Measurements from ENCODE around the gene PADI1. TPM values are rescaled to one million over a fixed set of nuclear protein-coding genes. Genes with fewer than 3 reads are reported as not detected.

Gene PADI1
- polyA plus RNA-seq, 1 of the 3 experiments (the other 2 are of a cell fraction) = 0.26 TPM

DNA sequence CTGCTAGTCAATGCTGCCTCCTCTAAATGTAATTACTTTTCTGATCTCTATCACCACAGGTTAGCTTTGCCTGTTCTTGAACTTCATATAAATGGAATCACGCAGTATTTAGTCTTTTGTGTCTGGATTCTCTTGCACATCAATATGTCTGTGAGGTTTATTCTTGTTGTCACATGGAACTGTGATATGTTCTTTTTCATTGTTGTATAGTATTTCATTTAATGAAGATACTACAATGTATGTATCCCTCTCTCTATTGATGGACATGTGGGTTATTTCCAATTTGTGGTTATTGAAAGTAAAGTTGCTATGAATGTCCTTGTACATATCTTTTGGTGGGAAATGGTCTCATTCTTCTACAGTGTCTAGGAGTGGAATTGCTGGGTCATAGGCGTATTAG, 16.7 kb upstream of the PADI1 start (continued):
- TF ChIP-seq EZH2phosphoT487 (IDR thresholded peaks at IDR 0.05; ENCODE audit: borderline replicate concordance, low read depth) (no peak), USF1 (IDR thresholded peaks at IDR 0.05; ENCODE audit: borderline replicate concordance, low read depth) (no peak), RAD21 (IDR thresholded peaks at IDR 0.05; ENCODE audit: low read length) (no peak), GATA2 (CRISPR knock-in tag; IDR thresholded peaks at IDR 0.05) (no peak)

DNA sequence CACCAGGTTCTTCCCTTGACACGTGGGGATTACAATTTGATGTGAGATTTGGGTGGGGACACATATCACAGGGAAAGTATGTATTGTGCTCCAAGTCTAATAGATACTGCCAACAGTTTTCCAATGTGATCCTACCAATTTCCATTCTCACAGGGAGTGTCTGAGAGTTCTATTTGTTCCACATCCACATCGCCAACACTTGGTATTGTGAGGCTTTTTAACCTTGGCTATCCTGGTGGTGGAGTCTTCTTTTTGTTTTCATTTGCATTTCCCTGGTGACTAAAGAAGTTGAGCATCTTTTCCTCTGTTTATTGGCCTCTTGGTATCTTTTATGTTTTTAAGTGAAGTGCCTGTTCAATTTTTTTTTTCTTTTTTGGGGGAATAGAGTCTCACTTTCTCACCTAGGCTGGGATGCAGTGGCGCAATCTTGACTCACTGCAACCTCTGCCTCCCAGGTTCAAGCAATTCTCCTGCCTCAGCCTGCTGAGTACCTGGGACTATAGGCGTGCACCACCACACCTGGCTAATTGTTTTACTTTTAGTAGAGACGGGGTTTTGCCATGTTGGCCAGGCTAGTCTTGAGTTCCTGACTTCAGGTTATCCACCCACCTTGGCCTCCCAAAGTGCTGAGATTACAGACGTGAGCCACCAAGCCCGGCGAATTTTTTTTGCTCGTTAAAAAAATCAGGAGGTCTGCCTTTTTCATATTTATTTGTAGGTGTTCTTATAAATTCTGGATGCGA, 15.9 kb upstream of the PADI1 start:
- H3K4me3 ChIP-seq (ENCODE audit: low read depth in 2 of 2, low read length in 1 of 2) = no peak overlapping the region
- peaks cover 10 to 14% of the 10 kb centered on the region in 2 experiments; a peak in 3 of 4 replicates for H3K4me1 ChIP-seq (ENCODE audit: control insufficient read depth in 1 of 2, insufficient read depth in 2 of 2, low read depth in 1 of 2, low read length in 1 of 2)
- no peaks in the 10 kb centered on the region for H3F3A ChIP-seq (replicated peaks; ENCODE audit: insufficient read depth)
- DNase-seq = no peak
- H3K27me3 ChIP-seq (ENCODE audit: insufficient read depth) = no peaks in the 10 kb centered on the region
- TF ChIP-seq USF1 (IDR thresholded peaks at IDR 0.05; ENCODE audit: borderline replicate concordance, low read depth) (no peak), FOSL2 (IDR thresholded peaks at IDR 0.05; ENCODE audit: borderline replicate concordance, low read depth) (no peak)
- no peaks in the 10 kb centered on the region for H3K9me3 ChIP-seq
- no peaks in the 10 kb centered on the region for H3K9me2 ChIP-seq
- ChIA-PET POLR2A (no interaction called here), CTCF (interaction anchor here (0.8 kb wide), 1 partner anchor 26 kb away, joined by 3 read pairs; no protein-coding TSS in a partner anchor)
- no peaks in the 10 kb centered on the region for H3K79me2 ChIP-seq (ENCODE audit: insufficient read depth)
- peak overlapping the region; percentile 41; the same call in 1 of the 2 replicates for H3K9ac ChIP-seq
- H3K36me3 ChIP-seq (replicated peaks in 1 of 2; ENCODE audit: control insufficient read depth in 1 of 2, insufficient read depth in 2 of 2, low read length in 1 of 2) = no peaks in the 10 kb centered on the region
- 88% methylated on average over 10 of the region's 10 CpGs for WGBS (ENCODE audit: low lambda C conversion rate)
- H2AFZ ChIP-seq (ENCODE audit: low read depth) = peak overlapping the region; percentile 81
- no peaks in the 10 kb centered on the region for H4K20me1 ChIP-seq (ENCODE audit: insufficient read depth)
- peak overlapping the region; percentile 77 to 81; a peak in 3 of 4 replicates for H3K27ac ChIP-seq (ENCODE audit: low read depth in 2 of 2, low read length in 1 of 2)
- H3K4me2 ChIP-seq = peak overlapping the region; percentile 55; the same call in 1 of the 2 replicates

- H3K36me3 ChIP-seq (replicated peaks in 1 of 2; ENCODE audit: control insufficient read depth in 1 of 2, insufficient read depth in 2 of 2, low read length in 1 of 2) = no peaks in the 10 kb centered on the region
- H3K9ac ChIP-seq = peak overlapping the region; percentile 41; the same call in 1 of the 2 replicates
- H3K4me2 ChIP-seq = peak overlapping the region; percentile 55; the same call in 1 of the 2 replicates
- no peaks in the 10 kb centered on the region for H3K9me2 ChIP-seq
- H3K27ac ChIP-seq (ENCODE audit: low read depth in 2 of 2, low read length in 1 of 2) = peak overlapping the region; percentile 77 to 81; a peak in 3 of 4 replicates
- no peaks in the 10 kb centered on the region for H3K27me3 ChIP-seq (ENCODE audit: insufficient read depth)
- 84% methylated on average over 2 of the region's 2 CpGs for WGBS (ENCODE audit: low lambda C conversion rate)
- H3K9me3 ChIP-seq = no peaks in the 10 kb centered on the region
- no peaks in the 10 kb centered on the region for H4K20me1 ChIP-seq (ENCODE audit: insufficient read depth)
- H3F3A ChIP-seq (replicated peaks; ENCODE audit: insufficient read depth) = no peaks in the 10 kb centered on the region
- H3K4me1 ChIP-seq (ENCODE audit: control insufficient read depth in 1 of 2, insufficient read depth in 2 of 2, low read depth in 1 of 2, low read length in 1 of 2) = peaks cover 10 to 16% of the 10 kb centered on the region in 2 experiments; a peak in 3 of 4 replicates
- ChIA-PET POLR2A (no interaction called here), CTCF (interaction anchor here (0.7 to 2.2 kb wide), 3 partner anchors 26 to 58 kb away, joined by 3 to 7 read pairs (median 3); no protein-coding TSS in a partner anchor)
- peak overlapping the region; percentile 81 for H2AFZ ChIP-seq (ENCODE audit: low read depth)
- no peak overlapping the region for H3K4me3 ChIP-seq (ENCODE audit: low read depth in 2 of 2, low read length in 1 of 2)
- no peak for DNase-seq
- H3K79me2 ChIP-seq (ENCODE audit: insufficient read depth) = no peaks in the 10 kb centered on the region
- TF ChIP-seq JUND (IDR thresholded peaks at IDR 0.05) (no peak), RAD21 (IDR thresholded peaks at IDR 0.05; ENCODE audit: low read length) (no peak), TAF1 (IDR thresholded peaks at IDR 0.05; ENCODE audit: borderline replicate concordance, low read depth, low read length) (no peak), NRF1 (IDR thresholded peaks at IDR 0.05; ENCODE audit: low read depth, low read length) (no peak), RCOR1 (IDR thresholded peaks at IDR 0.05; ENCODE audit: low read length) (no peak), REST (IDR thresholded peaks at IDR 0.05; ENCODE audit: low read depth, low read length) (no peak), CTCF (IDR thresholded peaks at IDR 0.05) (no peak), FOXJ3 (CRISPR knock-in tag; IDR thresholded peaks at IDR 0.05) (no peak), MXI1 (IDR thresholded peaks at IDR 0.05; ENCODE audit: low read depth, low read length) (no peak), RFX5 (IDR thresholded peaks at IDR 0.05; ENCODE audit: low read length) (no peak), USF1 (IDR thresholded peaks at IDR 0.05; ENCODE audit: borderline replicate concordance, low read depth) (no peak), RXRA (IDR thresholded peaks at IDR 0.05; ENCODE audit: borderline replicate concordance, low read depth) (no peak)
These were observed 15.3 kb upstream of the PADI1 start for GRCh38 chr1:17189632-17189990.

Measured in SK-N-SH (cell line).